Ovary (tissue), 9 donors: ENCODE results near the gene SYPL1. TPM values are rescaled to one million over a fixed set of nuclear protein-coding genes. Genes with fewer than 3 reads are reported as not detected.

Experiments
- DNase-seq, 5 donors: peaks; one replicate each; pipeline ENCODE4 v3.0.0-alpha.2; 2019 to 2020
- H3K27ac ChIP-seq, 2 donors: fragments of 200-600 bp; one replicate each; pipeline versions ENCODE4 v1.5.1 to v1.8.0; 2019 to 2022
- H3K27me3 ChIP-seq: fragments of 200-600 bp; one replicate; pipeline ENCODE4 v1.8.0; 2022
- H3K36me3 ChIP-seq: fragments of 200-600 bp; sonication (generic); one replicate; pipeline ENCODE4 v1.5.1; 2019
- H3K4me1 ChIP-seq: one replicate; pipeline ENCODE4 v1.8.1; 2013; ENCODE audit warnings: mild to moderate bottlenecking, moderate library complexity; ENCODE audit not compliant: insufficient read depth
- H3K4me3 ChIP-seq: fragments of 200-600 bp; sonication (generic); one replicate; pipeline ENCODE4 v1.5.1; 2017
- H3K9me3 ChIP-seq, 2 donors: fragments of 200-600 bp in 1 of 2; sonication (generic) in 1 of 2; one replicate each; pipeline versions ENCODE4 v1.5.1 to v1.8.1; 2013 to 2019; ENCODE audit warnings: mild to moderate bottlenecking in 1 of 2, moderate library complexity in 1 of 2
- CTCF ChIP-seq, 3 donors: fragments of 450-650 bp in 2 of 3; fragments of 200-600 bp in 1 of 3; IDR thresholded peaks; one replicate each; pipeline versions ENCODE4 v1.5.1 to v1.8.0; 2016 to 2022; ENCODE audit warnings: antibody characterized with exemption in 3 of 3, mild to moderate bottlenecking in 1 of 3
- EP300 ChIP-seq: sonication (generic); formaldehyde crosslinking; IDR thresholded peaks from one replicate; pipeline ENCODE4 v1.6.1; 2017; ENCODE audit warnings: antibody characterized with exemption
- POLR2A ChIP-seq: fragments of 450-650 bp; IDR thresholded peaks from one replicate; pipeline ENCODE4 v1.6.1; 2017; ENCODE audit warnings: antibody characterized with exemption, mild to moderate bottlenecking, moderate library complexity
- WGBS, 3 donors: extraction: QIAGEN DNeasy Blood & Tissue Kit in 1 of 3; methylation state at CpG; one replicate each; pipeline versions ENCODE4 v1.1.5 to v1.1.7; 2013 to 2017; 5-methylcytosine and 5-hydroxymethylcytosine counted together
- intact Hi-C, 4 donors: fragments of 100-400 bp; cut with DNase I; formaldehyde crosslinking; loops; one replicate each; pipeline versions ENCODE4 v1.11.0 to v1.15.1; 2022 to 2023
- polyA plus RNA-seq, 2 donors: library from polyadenylated mRNA; stranded (reverse); fragments of 200-250 nt in 1 of 2; fragments of 350-450 nt in 1 of 2; fragmentation: Illumina TruSeq in 1 of 2; extraction: RNeasy Lipid Tissue Mini Kit (QIAGEN cat#74804) in 1 of 2; gene quantifications; one replicate each; pipeline ENCODE4 v1.2.3, GENCODE V29; 2013 to 2014
- total RNA-seq, 7 donors: library from RNA; depleted of rRNA in 2 of 7; stranded (reverse); fragments of >200 nt in 2 of 7; fragmentation: NEBNext Ultra II Directional in 3 of 7; extraction: Animal tissue kit (Norgen Biotek cat#: 25700) in 3 of 7; gene quantifications; one replicate each; pipeline versions ENCODE4 v1.1.0 to v1.2.4, GENCODE V29; 2016 to 2023
- donor health status: DM: no; HTN: no; CAD: no; lungs with moderate emphysema.
- donor health status: DM: no; HTN: no; CAD: no.
- donor health status: Bipolar disorder and iron deficiency.
- donor health status: DM: yes; HTN: yes; CAD: no.
- donor health status: DM: no; HTN: no; CAD: no.
- donor health status: DM: yes; HTN: yes; CAD: no.

Gene SYPL1
- total and polyA plus RNA-seq, 9 donors: 71.5 to 127 (median 83.5) TPM

GRCh38 chr7:106062006-106062405 lies 50.1 kb downstream of the SYPL1 start:
- 97 to 98% (median 98%) methylated on average over 7 of the region's 7 CpGs for WGBS, 3 donors
- intact Hi-C loops: no loop called here
- Histone ChIP-seq H3K27me3 (no peaks in the 10 kb centered on the region), H3K4me1 (peaks cover 15% of the 10 kb centered on the region), H3K27ac (no peak overlapping the region), H3K36me3 (no peaks in the 10 kb centered on the region), H3K9me3 (no peaks in the 10 kb centered on the region), H3K4me3 (no peak overlapping the region)
- TF ChIP-seq POLR2A (no peak), CTCF (IDR thresholded peaks at IDR 0.05) (no peak), EP300 (no peak)
- no peak for DNase-seq

DNA sequence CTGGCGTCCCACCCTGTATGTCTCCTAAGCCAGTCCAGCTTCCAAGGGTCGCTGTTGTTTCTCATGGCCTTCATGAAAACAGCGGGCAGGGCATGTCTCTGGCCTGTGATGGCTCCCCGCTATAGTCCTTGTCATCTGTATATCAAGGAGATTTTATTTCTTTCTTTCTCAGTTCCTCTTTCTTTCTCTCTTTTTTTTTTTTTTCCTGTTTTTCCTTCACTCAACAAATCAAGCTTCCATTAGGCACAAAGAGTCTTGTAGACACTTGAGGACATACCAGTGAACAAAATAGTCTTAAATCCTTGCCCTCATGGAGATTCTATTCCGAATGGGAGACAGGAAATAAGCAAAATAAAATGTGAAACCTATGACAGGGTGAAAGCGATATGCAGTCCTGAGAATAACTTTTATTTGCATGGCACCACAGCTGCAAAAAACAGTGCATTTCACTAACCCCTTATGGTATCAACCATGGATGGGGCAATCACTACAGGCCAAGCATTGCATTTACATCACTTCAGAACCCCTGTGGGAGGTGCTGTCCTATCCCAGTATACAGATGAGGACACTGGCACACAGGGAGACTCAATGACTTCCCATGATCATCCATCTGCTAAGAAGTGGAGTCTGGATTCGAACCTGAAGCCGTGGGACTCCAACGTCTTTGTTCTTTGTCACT lies 50.7 kb downstream of the SYPL1 start:
- DNase-seq: no peak
- no peak for TF ChIP-seq POLR2A
- TF ChIP-seq EP300: no peak
- no peak for TF ChIP-seq CTCF (IDR thresholded peaks at IDR 0.05)
- WGBS, 3 donors: 95% methylated on average over 9 of the region's 9 CpGs
- H3K9me3 ChIP-seq: no peaks in the 10 kb centered on the region
- H3K4me1 ChIP-seq: peaks cover 15% of the 10 kb centered on the region
- H3K27ac ChIP-seq: no peak overlapping the region
- H3K36me3 ChIP-seq: no peaks in the 10 kb centered on the region
- intact Hi-C loops: no loop called here
- no peak overlapping the region for H3K4me3 ChIP-seq
- no peaks in the 10 kb centered on the region for H3K27me3 ChIP-seq

DNA sequence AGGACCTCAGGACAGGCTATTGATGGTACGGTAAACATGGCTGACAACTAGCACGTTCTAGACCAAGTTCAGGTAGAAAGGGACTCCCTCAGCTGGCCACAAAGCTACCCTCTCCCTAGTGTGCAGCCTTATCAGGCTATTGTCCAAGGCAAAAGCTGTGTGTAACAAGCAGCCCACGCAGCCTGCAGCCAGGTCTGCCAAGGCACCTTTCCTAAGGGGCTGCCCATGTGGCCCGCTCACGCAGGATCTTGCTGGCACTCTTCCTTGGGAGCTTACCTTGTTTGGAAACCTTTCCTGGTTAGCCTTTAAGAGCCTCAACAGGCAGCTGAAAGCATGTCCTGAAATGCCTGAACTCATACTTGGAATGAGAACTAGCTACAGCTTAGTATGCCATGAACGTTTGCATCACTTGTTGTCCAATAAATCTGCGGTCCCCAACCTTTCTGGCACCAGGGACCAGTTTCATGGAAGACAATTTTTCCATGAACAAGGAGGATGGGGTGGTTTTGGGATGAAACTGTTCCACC lies 51.7 kb downstream of the SYPL1 start:
- H3K27ac ChIP-seq: no peak overlapping the region
- intact Hi-C loops: no loop called here
- TF ChIP-seq EP300: no peak
- no peak for TF ChIP-seq CTCF (IDR thresholded peaks at IDR 0.05)
- no peak for TF ChIP-seq POLR2A

DNA sequence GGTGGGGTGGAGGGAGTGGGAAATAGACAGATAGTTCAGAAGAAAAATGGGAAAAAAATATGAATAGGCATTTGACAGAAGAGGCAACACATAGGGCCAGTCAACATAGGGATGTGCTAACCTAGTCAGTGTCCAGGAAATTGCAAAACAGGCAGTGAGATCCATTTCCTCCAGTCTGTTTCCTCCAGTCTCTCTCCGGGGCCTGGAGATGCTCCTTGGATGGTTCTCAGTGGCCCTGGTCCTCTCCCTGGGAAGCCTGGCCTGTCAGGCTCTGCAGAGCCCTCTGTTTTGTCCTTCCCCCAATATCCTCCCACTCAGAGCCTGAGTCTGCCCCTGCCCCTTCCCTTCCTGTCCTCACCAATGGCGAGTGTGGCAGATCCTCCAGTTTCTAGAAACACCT lies 52.6 kb downstream of the SYPL1 start:
- no peak for DNase-seq
- H3K9me3 ChIP-seq: no peaks in the 10 kb centered on the region
- H3K4me1 ChIP-seq: peaks cover 5% of the 10 kb centered on the region
- intact Hi-C loops: loop anchor here in 3 of 4 donors (2.0 to 5.0 kb wide), 2 partner anchors 93 to 95 kb away; no protein-coding TSS in a partner anchor
- H3K27ac ChIP-seq: no peak overlapping the region
- H3K4me3 ChIP-seq: no peak overlapping the region
- TF ChIP-seq EP300 (no peak), CTCF (IDR thresholded peaks at IDR 0.05) (no peak), POLR2A (no peak)
- 84 to 93% (median 91%) methylated on average over 2 of the region's 2 CpGs for WGBS, 3 donors
- H3K36me3 ChIP-seq: no peaks in the 10 kb centered on the region
- no peaks in the 10 kb centered on the region for H3K27me3 ChIP-seq

More for the DNA sequence above, 51.7 kb downstream of the SYPL1 start:
- no peaks in the 10 kb centered on the region for H3K27me3 ChIP-seq
- no peaks in the 10 kb centered on the region for H3K9me3 ChIP-seq
- 90 to 94% (median 94%) methylated on average over 7 of the region's 7 CpGs for WGBS, 3 donors
- no peaks in the 10 kb centered on the region for H3K36me3 ChIP-seq
- H3K4me1 ChIP-seq: peaks cover 9% of the 10 kb centered on the region
- no peak for DNase-seq
- H3K4me3 ChIP-seq: no peak overlapping the region
